Liver (tissue), 9 donors: Measurements from ENCODE around the gene SRRM3. TPM values are rescaled to one million over a fixed set of nuclear protein-coding genes. Genes with fewer than 3 reads are reported as not detected.
"Not testable (repeated sequence)": the region's sequence is repeated elsewhere in the genome, so short reads cannot be mapped to it uniquely, and the experiment has no call there.

Source experiments
- DNase-seq: peaks from one replicate; pipeline ENCODE4 v3.0.0-alpha.2; 2017; ENCODE audit warnings: low spot score
- H3K27ac ChIP-seq, 2 donors: one replicate each; pipeline ENCODE4 v1.7.0; 2013; ENCODE audit warnings: inconsistent platforms in 2 of 2, low read length in 2 of 2, control low read depth in 1 of 2, low read depth in 1 of 2, mild to moderate bottlenecking in 1 of 2
- H3K27me3 ChIP-seq, 4 donors: one replicate each; pipeline versions ENCODE4 v1.6.1 to v1.7.0; 2013; ENCODE audit warnings: low read length in 3 of 4, inconsistent platforms in 1 of 4, mild to moderate bottlenecking in 1 of 4, moderate library complexity in 1 of 4; ENCODE audit not compliant: control insufficient read depth in 4 of 4, insufficient read depth in 4 of 4
- H3K36me3 ChIP-seq, 4 donors: one replicate each; pipeline versions ENCODE4 v1.6.1 to v1.7.0; 2013; ENCODE audit warnings: low read length in 3 of 4, mild to moderate bottlenecking in 3 of 4, low read depth in 1 of 4, moderate library complexity in 1 of 4; ENCODE audit not compliant: control insufficient read depth in 4 of 4, insufficient read depth in 3 of 4
- H3K4me1 ChIP-seq, 4 donors: one replicate each; pipeline versions ENCODE4 v1.6.1 to v1.7.0; 2013; ENCODE audit warnings: low read length in 3 of 4, mild to moderate bottlenecking in 3 of 4, moderate library complexity in 1 of 4; ENCODE audit not compliant: control insufficient read depth in 4 of 4, insufficient read depth in 4 of 4
- H3K4me3 ChIP-seq, 3 donors: one replicate each; pipeline versions ENCODE4 v1.6.1 to v1.7.0; 2013; ENCODE audit warnings: low read length in 3 of 3, control low read depth in 1 of 3, low read depth in 1 of 3, mild to moderate bottlenecking in 1 of 3
- H3K9ac ChIP-seq, 2 donors: one replicate each; pipeline ENCODE4 v1.7.0; 2013; ENCODE audit warnings: low read length in 2 of 2, mild to moderate bottlenecking in 2 of 2, moderate library complexity in 2 of 2, control low read depth in 1 of 2, low read depth in 1 of 2
- H3K9me3 ChIP-seq, 4 donors: one replicate each; pipeline versions ENCODE4 v1.6.1 to v1.7.0; 2013; ENCODE audit warnings: low read length in 3 of 4; ENCODE audit not compliant: control insufficient read depth in 4 of 4
- EGR1 ChIP-seq, 2 donors: IDR thresholded peaks; 2 replicates each; pipeline ENCODE4 v1.6.1; 2016 to 2018; ENCODE audit warnings: antibody characterized with exemption in 2 of 2, low read depth in 2 of 2
- FOXA1 ChIP-seq: IDR thresholded peaks from 2 replicates; pipeline ENCODE4 v1.6.1; 2016; ENCODE audit warnings: antibody characterized with exemption
- GABPA ChIP-seq, 2 donors: IDR thresholded peaks in 1 of 2; conservative IDR thresholded peaks in 1 of 2; 2 replicates each; pipeline ENCODE4 v1.6.1; 2016; ENCODE audit warnings: antibody characterized with exemption in 2 of 2, mild to moderate bottlenecking in 1 of 2, moderate library complexity in 1 of 2
- HNF4A ChIP-seq, 2 donors: conservative IDR thresholded peaks; 2 replicates each; pipeline ENCODE4 v1.6.1; 2016; ENCODE audit warnings: antibody characterized with exemption in 2 of 2, mild to moderate bottlenecking in 2 of 2
- HNF4G ChIP-seq: IDR thresholded peaks from 2 replicates; pipeline ENCODE4 v1.6.1; 2016; ENCODE audit warnings: antibody characterized with exemption
- JUND ChIP-seq, 2 donors: IDR thresholded peaks; 2 replicates each; pipeline ENCODE4 v1.6.1; 2016; ENCODE audit warnings: antibody characterized with exemption in 2 of 2
- NR2F2 ChIP-seq: IDR thresholded peaks from 2 replicates; pipeline ENCODE4 v1.6.1; 2016; ENCODE audit warnings: antibody characterized with exemption
- RAD21 ChIP-seq, 2 donors: IDR thresholded peaks; 2 replicates each; pipeline ENCODE4 v1.6.1; 2016; ENCODE audit warnings: antibody characterized with exemption in 2 of 2, mild to moderate bottlenecking in 2 of 2
- RXRA ChIP-seq, 2 donors: IDR thresholded peaks; 2 replicates each; pipeline ENCODE4 v1.6.1; 2017 to 2018; ENCODE audit warnings: antibody characterized with exemption in 2 of 2, mild to moderate bottlenecking in 1 of 2
- SP1 ChIP-seq: IDR thresholded peaks from 2 replicates; pipeline ENCODE4 v1.6.1; 2018; ENCODE audit warnings: antibody characterized with exemption, mild to moderate bottlenecking
- TAF1 ChIP-seq: conservative IDR thresholded peaks from 2 replicates; pipeline ENCODE4 v1.6.1; 2016; ENCODE audit warnings: antibody characterized with exemption, mild to moderate bottlenecking
- YY1 ChIP-seq: IDR thresholded peaks from 2 replicates; pipeline ENCODE4 v1.6.1; 2016; ENCODE audit warnings: antibody characterized with exemption, mild to moderate bottlenecking
- WGBS: extraction: QIAGEN DNeasy Blood & Tissue Kit; methylation state at CpG from one replicate; pipeline ENCODE4 v1.1.7; 2013; 5-methylcytosine and 5-hydroxymethylcytosine counted together
- polyA plus RNA-seq, 2 donors: library from polyadenylated mRNA; stranded (reverse) in 1 of 2; unstranded in 1 of 2; fragments of 200-250 nt in 1 of 2; fragments of >200 nt in 1 of 2; fragmentation: Nextera tagmentation in 1 of 2; extraction: Ambion mirVana in 1 of 2; gene quantifications; one replicate each; pipeline versions ENCODE4 v1.2.1 to v1.2.3, GENCODE V29; 2013 to 2015
- total RNA-seq, 2 donors: library from RNA; depleted of rRNA; stranded (reverse); fragments of >200 nt; gene quantifications; one replicate each; pipeline ENCODE4 v1.2.3, GENCODE V29; 2014
- TF ChIP-seq, protein P1 (sequence below): IDR thresholded peaks from 2 replicates; pipeline ENCODE4 v1.6.1; 2016; ENCODE audit warnings: antibody characterized with exemption
- TF ChIP-seq, protein P2 (sequence below): IDR thresholded peaks from 2 replicates; pipeline ENCODE4 v1.6.1; 2016; ENCODE audit warnings: antibody characterized with exemption
- TF ChIP-seq, protein P3 (sequence below): IDR thresholded peaks from 2 replicates; pipeline ENCODE4 v1.6.1; 2016; ENCODE audit warnings: antibody characterized with exemption
- TF ChIP-seq, protein P4 (sequence below): IDR thresholded peaks from 2 replicates; pipeline ENCODE4 v1.6.1; 2016; ENCODE audit warnings: antibody characterized with exemption, mild to moderate bottlenecking
- donor health status: healthy.
- donor health status: healthy.
- donor health status: healthy.
- donor health status: healthy.
- donor health status: healthy.

The SRRM3 gene
- total and polyA plus RNA-seq, 4 donors: 0.08 to 0.16 TPM; not detected in 2

DNA sequence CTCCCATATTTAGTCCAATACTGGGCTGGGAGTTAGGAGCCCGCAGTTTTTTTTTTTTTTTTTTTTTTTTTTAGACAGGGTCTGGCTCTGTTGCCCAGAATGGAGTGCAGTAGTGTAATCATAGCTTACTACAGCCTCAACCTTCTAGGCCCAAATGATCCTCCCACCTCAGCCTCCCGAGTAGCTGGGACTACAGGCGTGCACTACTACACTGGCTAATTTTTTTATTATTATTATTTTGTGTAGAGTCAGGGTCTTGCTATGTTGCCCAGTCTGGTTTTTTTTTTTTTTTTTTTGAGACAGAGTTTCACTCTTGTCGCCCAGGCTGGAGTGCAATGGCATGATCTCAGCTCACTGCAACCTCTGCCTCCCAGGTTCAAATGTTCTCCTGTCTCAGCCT lies 13.7 kb downstream of the SRRM3 start:
- H3K4me1 ChIP-seq, H3K9ac ChIP-seq, H3K4me3 ChIP-seq, DNase-seq, H3K27ac ChIP-seq, H3K27me3 ChIP-seq, H3K36me3 ChIP-seq, H3K9me3 ChIP-seq: not testable (repeated sequence)
- 73% methylated on average over 4 of the region's 4 CpGs for WGBS

DNA sequence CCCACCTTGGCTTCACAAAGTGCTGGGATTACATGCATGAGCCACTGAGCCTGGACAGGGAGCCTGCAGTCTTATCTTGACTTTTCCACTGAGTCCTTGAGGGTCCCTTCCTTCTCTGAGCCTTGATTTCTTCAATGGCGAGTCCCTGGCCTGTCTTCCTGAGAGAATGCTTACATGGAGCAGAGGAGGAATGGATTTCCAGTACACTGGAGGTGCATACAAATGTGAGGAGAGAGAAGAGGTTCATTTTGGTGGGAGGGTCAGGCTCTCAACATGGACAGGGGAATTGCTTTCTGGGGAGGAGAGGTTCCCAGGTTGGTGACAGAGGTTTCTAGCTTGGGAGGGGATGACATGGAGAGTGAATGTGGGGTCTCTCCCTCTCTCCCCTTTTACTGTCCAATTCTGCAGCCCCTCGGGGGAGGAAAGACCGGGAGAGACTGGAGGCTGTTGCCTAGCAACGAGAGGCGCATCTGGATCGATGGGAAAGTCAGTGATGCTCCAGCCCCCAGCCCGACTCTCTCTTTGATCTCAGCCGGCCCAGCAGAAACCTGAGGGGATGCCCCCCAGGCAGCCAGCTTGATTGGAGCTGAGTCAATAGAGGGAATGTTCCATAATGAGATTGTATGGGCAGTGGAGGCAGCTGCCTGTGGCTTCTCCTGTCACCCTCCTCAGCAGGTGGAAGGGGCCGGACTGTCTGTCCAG lies 14.8 kb downstream of the SRRM3 start:
- 36% methylated on average over 9 of the region's 9 CpGs for WGBS
- no peak for TF ChIP-seq FOXA1
- TF ChIP-seq NR2F2: no peak
- TF ChIP-seq TAF1: no peak
- TF ChIP-seq, protein P1, sequence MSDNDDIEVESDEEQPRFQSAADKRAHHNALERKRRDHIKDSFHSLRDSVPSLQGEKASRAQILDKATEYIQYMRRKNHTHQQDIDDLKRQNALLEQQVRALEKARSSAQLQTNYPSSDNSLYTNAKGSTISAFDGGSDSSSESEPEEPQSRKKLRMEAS: no peak
- no peak for TF ChIP-seq HNF4G
- TF ChIP-seq YY1: no peak
- Histone ChIP-seq H3K4me1 (no peaks in the 10 kb centered on the region), H3K9ac (no peak overlapping the region), H3K9me3 (no peaks in the 10 kb centered on the region), H3K27ac (no peak overlapping the region), H3K4me3 (no peak overlapping the region), H3K27me3 (peaks cover 0 to 4% (median under 1%) of the 10 kb centered on the region in 4 donors), H3K36me3 (no peaks in the 10 kb centered on the region)
- no peak for DNase-seq

DNA sequence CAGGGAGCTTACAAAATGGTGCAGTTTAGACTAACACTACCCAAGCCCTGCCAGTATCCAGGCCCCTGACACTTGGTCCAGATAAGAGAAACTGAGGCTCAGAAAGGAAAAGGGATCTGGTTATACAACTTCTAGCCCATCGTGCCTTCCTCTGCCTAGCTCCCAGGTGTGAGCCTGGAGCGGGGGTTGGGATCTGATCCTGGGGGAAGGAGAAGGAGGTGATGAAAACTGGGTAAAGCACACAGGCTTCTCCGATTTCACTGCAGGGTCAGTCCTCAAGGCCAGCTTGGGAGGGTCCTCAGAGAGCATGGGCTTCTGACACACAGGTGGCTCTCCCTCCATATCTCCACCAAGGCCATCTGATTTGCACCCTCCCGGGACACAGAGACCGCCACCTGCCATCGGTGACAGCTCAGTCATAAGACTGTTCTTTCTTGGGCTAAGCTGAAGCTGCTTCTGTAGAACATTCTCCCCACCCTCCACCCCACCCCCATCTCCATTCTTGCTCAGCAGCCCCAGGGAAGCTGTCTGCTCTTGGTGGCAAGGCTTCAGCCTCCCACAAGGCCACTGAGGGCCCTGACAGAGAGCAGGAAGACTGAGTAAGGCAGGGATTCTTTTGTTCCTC lies 16.4 kb downstream of the SRRM3 start:
- TF ChIP-seq, protein P2, sequence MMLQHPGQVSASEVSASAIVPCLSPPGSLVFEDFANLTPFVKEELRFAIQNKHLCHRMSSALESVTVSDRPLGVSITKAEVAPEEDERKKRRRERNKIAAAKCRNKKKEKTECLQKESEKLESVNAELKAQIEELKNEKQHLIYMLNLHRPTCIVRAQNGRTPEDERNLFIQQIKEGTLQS: no peak
- TF ChIP-seq, protein P3, sequence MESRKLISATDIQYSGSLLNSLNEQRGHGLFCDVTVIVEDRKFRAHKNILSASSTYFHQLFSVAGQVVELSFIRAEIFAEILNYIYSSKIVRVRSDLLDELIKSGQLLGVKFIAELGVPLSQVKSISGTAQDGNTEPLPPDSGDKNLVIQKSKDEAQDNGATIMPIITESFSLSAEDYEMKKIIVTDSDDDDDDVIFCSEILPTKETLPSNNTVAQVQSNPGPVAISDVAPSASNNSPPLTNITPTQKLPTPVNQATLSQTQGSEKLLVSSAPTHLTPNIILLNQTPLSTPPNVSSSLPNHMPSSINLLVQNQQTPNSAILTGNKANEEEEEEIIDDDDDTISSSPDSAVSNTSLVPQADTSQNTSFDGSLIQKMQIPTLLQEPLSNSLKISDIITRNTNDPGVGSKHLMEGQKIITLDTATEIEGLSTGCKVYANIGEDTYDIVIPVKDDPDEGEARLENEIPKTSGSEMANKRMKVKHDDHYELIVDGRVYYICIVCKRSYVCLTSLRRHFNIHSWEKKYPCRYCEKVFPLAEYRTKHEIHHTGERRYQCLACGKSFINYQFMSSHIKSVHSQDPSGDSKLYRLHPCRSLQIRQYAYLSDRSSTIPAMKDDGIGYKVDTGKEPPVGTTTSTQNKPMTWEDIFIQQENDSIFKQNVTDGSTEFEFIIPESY: no peak
- TF ChIP-seq HNF4A (conservative IDR thresholded peaks at IDR 0.05) (no peak), JUND (IDR thresholded peaks at IDR 0.05) (no peak), GABPA (IDR thresholded peaks at IDR 0.05 in 1 of 2, conservative IDR thresholded peaks at IDR 0.05 in 1 of 2) (no peak), HNF4G (no peak), EGR1 (IDR thresholded peaks at IDR 0.05; ENCODE audit: low read depth in 2 of 2) (no peak), RAD21 (IDR thresholded peaks at IDR 0.05) (no peak), TAF1 (no peak), NR2F2 (no peak), FOXA1 (no peak), SP1 (no peak), RXRA (IDR thresholded peaks at IDR 0.05) (no peak)
- TF ChIP-seq, protein P4, sequence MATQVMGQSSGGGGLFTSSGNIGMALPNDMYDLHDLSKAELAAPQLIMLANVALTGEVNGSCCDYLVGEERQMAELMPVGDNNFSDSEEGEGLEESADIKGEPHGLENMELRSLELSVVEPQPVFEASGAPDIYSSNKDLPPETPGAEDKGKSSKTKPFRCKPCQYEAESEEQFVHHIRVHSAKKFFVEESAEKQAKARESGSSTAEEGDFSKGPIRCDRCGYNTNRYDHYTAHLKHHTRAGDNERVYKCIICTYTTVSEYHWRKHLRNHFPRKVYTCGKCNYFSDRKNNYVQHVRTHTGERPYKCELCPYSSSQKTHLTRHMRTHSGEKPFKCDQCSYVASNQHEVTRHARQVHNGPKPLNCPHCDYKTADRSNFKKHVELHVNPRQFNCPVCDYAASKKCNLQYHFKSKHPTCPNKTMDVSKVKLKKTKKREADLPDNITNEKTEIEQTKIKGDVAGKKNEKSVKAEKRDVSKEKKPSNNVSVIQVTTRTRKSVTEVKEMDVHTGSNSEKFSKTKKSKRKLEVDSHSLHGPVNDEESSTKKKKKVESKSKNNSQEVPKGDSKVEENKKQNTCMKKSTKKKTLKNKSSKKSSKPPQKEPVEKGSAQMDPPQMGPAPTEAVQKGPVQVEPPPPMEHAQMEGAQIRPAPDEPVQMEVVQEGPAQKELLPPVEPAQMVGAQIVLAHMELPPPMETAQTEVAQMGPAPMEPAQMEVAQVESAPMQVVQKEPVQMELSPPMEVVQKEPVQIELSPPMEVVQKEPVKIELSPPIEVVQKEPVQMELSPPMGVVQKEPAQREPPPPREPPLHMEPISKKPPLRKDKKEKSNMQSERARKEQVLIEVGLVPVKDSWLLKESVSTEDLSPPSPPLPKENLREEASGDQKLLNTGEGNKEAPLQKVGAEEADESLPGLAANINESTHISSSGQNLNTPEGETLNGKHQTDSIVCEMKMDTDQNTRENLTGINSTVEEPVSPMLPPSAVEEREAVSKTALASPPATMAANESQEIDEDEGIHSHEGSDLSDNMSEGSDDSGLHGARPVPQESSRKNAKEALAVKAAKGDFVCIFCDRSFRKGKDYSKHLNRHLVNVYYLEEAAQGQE: no peak
- TF ChIP-seq, protein P1: no peak
- no peak for DNase-seq
- WGBS: 41% methylated on average over 6 of the region's 6 CpGs

More for the DNA sequence above, 16.4 kb downstream of the SRRM3 start:
- Histone ChIP-seq H3K27ac (no peak overlapping the region), H3K9me3 (no peaks in the 10 kb centered on the region), H3K4me3 (no peak overlapping the region), H3K9ac (no peak overlapping the region), H3K36me3 (no peaks in the 10 kb centered on the region), H3K4me1 (no peaks in the 10 kb centered on the region), H3K27me3 (peaks cover 0 to 4% (median under 1%) of the 10 kb centered on the region in 4 donors)
